Thoracic aorta (tissue), 2 donors: ENCODE data around the gene IL18R1. TPM values are rescaled to one million over a fixed set of nuclear protein-coding genes. Genes with fewer than 3 reads are reported as not detected.

Source experiments
- ATAC-seq: fragments of 150-250 bp; one replicate; pipeline ENCODE4 v1.8.0; 2017; ENCODE audit warnings: low read depth; ENCODE audit not compliant: insufficient number of reproducible peaks, low FRiP score
- DNase-seq: peaks from one replicate; pipeline ENCODE4 v3.0.0-alpha.2; 2020; ENCODE audit warnings: low spot score
- H3K27ac ChIP-seq, 2 donors: fragments of 200-600 bp; sonication (generic); 1 replicate in 1 of 2; 2 replicates in 1 of 2; pipeline ENCODE4 v1.5.1; 2016; ENCODE audit warnings: mild to moderate bottlenecking in 2 of 2, moderate library complexity in 2 of 2
- H3K27me3 ChIP-seq: fragments of 200-600 bp; sonication (generic); replicated peaks from 2 replicates; pipeline ENCODE4 v1.6.0; 2016; ENCODE audit warnings: mild to moderate bottlenecking; ENCODE audit not compliant: insufficient read depth
- H3K36me3 ChIP-seq: fragments of 200-600 bp; sonication (generic); one replicate; pipeline ENCODE4 v1.5.1; 2016
- H3K4me1 ChIP-seq, 2 donors: fragments of 200-600 bp; sonication (generic); 1 replicate in 1 of 2; 2 replicates in 1 of 2; pipeline versions ENCODE4 v1.5.1 to v1.6.0; 2016; ENCODE audit warnings: low read depth in 2 of 2, mild to moderate bottlenecking in 1 of 2; ENCODE audit not compliant: control insufficient read depth in 1 of 2
- H3K4me3 ChIP-seq: fragments of 200-600 bp; sonication (generic); 2 replicates; pipeline ENCODE4 v1.5.1; 2016; ENCODE audit warnings: mild to moderate bottlenecking
- H3K9me3 ChIP-seq: fragments of 200-600 bp; sonication (generic); 2 replicates; pipeline ENCODE4 v1.5.1; 2016
- total RNA-seq, 2 donors: library from RNA; depleted of rRNA; stranded (reverse); fragments of >200 nt; gene quantifications; one replicate each; pipeline versions ENCODE4 v1.1.0 to v1.2.3, GENCODE V29; 2016
- TF ChIP-seq, protein P1 (sequence below): fragments of 200-600 bp; sonication (generic); IDR thresholded peaks from one replicate; pipeline ENCODE4 v1.5.1; 2019; ENCODE audit warnings: antibody characterized with exemption

The IL18R1 gene
- total RNA-seq, 2 donors from 2014 or later: 9.3 to 22.2 TPM

DNA sequence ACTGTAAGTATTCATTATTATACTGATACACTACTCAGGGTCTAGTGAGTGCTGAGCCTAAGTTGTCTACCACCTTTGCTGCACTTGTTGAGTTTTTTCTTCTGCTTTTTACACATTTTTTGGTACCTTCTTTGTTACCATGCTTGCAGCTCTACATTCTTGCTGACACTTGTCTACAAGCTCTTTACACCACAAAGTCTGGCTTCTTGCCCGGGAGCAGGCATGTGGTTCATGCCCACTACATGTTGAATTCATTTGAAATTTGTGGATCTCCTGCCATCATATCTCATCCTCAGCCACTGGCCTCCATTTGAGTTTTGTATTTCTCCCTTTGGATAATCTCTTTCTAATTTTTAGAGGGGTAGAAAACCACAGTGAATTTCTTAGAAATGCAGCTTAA, 29.9 kb downstream of the IL18R1 start:
- no peak overlapping the region for H3K4me3 ChIP-seq
- TF ChIP-seq, protein P1, sequence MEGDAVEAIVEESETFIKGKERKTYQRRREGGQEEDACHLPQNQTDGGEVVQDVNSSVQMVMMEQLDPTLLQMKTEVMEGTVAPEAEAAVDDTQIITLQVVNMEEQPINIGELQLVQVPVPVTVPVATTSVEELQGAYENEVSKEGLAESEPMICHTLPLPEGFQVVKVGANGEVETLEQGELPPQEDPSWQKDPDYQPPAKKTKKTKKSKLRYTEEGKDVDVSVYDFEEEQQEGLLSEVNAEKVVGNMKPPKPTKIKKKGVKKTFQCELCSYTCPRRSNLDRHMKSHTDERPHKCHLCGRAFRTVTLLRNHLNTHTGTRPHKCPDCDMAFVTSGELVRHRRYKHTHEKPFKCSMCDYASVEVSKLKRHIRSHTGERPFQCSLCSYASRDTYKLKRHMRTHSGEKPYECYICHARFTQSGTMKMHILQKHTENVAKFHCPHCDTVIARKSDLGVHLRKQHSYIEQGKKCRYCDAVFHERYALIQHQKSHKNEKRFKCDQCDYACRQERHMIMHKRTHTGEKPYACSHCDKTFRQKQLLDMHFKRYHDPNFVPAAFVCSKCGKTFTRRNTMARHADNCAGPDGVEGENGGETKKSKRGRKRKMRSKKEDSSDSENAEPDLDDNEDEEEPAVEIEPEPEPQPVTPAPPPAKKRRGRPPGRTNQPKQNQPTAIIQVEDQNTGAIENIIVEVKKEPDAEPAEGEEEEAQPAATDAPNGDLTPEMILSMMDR: no peak
- ATAC-seq (no peak), DNase-seq (no peak)
- no peaks in the 10 kb centered on the region for H3K4me1 ChIP-seq
- H3K36me3 ChIP-seq: no peaks in the 10 kb centered on the region
- H3K27ac ChIP-seq: no peak overlapping the region
- no peaks in the 10 kb centered on the region for H3K27me3 ChIP-seq
- peaks cover 10% of the 10 kb centered on the region for H3K9me3 ChIP-seq

DNA sequence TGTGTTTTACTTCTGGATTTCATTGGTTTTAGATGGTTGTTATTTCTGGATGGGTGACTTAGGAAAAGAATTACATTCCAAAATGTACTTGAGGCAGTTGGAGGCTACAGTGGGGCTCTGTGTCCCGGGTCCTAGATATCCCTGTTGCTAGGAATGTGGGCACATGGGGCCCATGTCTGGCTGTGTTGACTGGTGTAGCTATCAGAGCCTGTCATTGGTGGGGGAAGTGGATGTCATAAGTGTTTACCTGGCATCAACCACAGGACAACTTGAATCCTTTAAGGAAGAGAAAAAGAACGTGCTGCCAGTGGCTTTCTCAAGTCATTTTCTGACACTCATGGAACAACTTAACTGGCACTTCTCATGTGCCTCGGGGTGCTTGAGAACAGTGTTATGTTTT, 30.4 kb downstream of the IL18R1 start:
- ATAC-seq (no peak), DNase-seq (no peak)
- no peak overlapping the region for H3K27ac ChIP-seq
- no peaks in the 10 kb centered on the region for H3K27me3 ChIP-seq
- H3K9me3 ChIP-seq: peaks cover 10% of the 10 kb centered on the region
- no peaks in the 10 kb centered on the region for H3K4me1 ChIP-seq
- no peak overlapping the region for H3K4me3 ChIP-seq
- H3K36me3 ChIP-seq: no peaks in the 10 kb centered on the region
- TF ChIP-seq, protein P1: no peak

DNA sequence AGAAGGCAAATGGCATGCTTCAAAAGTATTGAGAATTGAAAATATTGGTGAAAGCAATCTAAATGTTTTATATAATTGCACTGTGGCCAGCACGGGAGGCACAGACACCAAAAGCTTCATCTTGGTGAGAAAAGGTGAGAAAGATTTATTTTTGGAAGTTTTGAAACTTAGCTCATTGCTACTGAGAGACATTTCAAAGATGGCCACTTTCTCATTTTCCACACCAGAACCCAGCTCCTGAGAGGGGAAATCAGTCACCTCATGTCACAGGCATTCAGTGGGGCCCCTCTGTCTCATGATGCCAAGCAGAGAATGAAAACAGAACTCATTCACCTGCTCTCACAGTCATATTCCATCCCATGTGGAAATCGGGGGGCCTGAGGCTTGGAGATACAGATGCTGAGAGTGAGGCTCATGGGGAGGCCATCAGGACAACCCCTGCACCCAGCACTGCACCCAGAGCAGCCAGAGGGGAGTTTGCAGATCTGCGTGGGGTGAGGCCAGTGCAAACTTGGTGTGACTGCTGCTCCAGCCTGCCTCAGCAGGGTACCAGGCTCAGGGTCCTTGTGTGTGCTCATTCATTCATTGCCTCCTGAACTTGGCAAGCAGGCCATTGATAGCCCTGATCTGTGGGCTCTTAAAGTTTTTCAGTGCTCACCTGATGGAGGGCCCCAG, 31.4 kb downstream of the IL18R1 start:
- no peaks in the 10 kb centered on the region for H3K36me3 ChIP-seq
- TF ChIP-seq, protein P1: no peak

DNA sequence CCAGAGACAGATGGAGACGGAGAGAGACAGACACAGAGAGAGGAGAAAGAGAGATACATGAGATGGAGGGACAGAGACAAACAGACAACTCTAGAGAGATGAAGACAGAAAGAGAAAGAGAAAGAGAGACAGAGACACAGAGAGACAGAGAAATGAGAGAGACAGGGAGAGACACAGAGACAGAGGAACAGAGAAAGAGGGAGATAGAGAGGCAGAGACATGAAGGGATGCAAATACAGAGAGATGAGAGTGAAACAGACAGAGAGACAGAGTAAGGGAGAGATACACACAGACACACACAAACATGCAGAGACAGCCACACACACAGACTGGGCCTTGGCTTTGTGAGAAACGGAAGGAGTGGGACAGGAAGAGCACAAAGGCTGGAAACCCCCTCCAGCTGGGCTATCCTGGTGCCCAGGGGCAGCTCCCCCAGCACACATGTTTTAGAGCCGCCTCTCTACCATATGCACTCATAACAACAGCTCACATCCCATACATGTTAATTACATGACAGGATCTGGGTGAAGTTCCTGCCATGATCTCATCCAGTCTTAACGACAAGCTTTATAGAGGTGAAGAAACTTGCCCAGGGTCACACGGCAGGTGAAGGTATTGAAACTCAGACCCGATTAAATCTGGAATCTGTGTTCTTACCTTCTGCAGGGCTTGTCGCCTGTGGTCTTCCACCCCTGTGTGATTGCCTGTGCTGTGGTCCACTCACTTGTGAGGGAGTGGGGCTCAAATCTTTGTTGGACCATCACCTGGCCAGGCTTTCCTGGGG, 32.4 kb downstream of the IL18R1 start:
- Histone ChIP-seq H3K36me3 (no peaks in the 10 kb centered on the region), H3K4me3 (no peak overlapping the region), H3K9me3 (peaks cover 10% of the 10 kb centered on the region), H3K4me1 (no peaks in the 10 kb centered on the region), H3K27ac (no peak overlapping the region), H3K27me3 (no peaks in the 10 kb centered on the region)
- ATAC-seq (no peak), DNase-seq (no peak)
- TF ChIP-seq, protein P1: no peak

More for the DNA sequence above, 31.4 kb downstream of the IL18R1 start:
- ATAC-seq (no peak), DNase-seq (no peak)
- H3K27me3 ChIP-seq: no peaks in the 10 kb centered on the region
- H3K4me3 ChIP-seq: no peak overlapping the region
- no peak overlapping the region for H3K27ac ChIP-seq
- H3K4me1 ChIP-seq: no peaks in the 10 kb centered on the region
- peaks cover 10% of the 10 kb centered on the region for H3K9me3 ChIP-seq

DNA sequence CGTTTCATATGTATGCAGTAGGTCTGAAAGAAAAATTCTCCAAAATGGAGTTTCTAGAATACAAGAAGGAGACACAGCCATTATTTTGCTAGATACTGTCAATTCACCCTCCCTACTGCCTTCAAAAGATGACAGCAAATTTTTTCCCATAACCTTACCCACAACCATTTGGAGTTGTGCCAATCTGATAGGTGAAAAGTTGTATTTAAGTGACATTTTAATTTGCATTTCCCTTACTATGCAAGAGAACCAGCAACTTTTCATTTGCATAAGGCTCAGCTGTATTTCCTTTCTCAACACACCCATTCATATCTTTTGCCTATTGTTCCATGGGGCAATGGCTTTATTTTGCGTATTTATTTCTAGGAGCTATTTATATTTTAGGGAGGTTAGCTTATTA, 36.0 kb downstream of the IL18R1 start:
- no peak overlapping the region for H3K27ac ChIP-seq
- DNase-seq (no peak), ATAC-seq (no peak)
- H3K36me3 ChIP-seq: no peaks in the 10 kb centered on the region
- no peaks in the 10 kb centered on the region for H3K27me3 ChIP-seq
- no peaks in the 10 kb centered on the region for H3K4me1 ChIP-seq
- H3K9me3 ChIP-seq: no peaks in the 10 kb centered on the region
- no peak overlapping the region for H3K4me3 ChIP-seq
- TF ChIP-seq, protein P1: no peak
